ENCODE measurements around the gene TAS2R30.
"Not testable (repeated sequence)": the region's sequence is repeated elsewhere in the genome, so short reads cannot be mapped to it uniquely, and the experiment has no call there.

TAS2R30 gene

GRCh38 chr12:11150832-11151231, 16.4 kb upstream of the TAS2R30 start:
- H3K9me3 Mint-ChIP-seq: peaks cover 21% of the 10 kb centered on the region
- H3K4me1 Mint-ChIP-seq (ENCODE audit: low read depth): peaks cover 5% of the 10 kb centered on the region

GRCh38 chr12:11147420-11147819, 13.0 kb upstream of the TAS2R30 start:
- Mint-ChIP-seq H3K36me3 (ENCODE audit: low read depth) (peaks cover 20% of the 10 kb centered on the region), H3K27ac (no peak overlapping the region), H3K4me1 (ENCODE audit: low read depth) (peaks cover 6% of the 10 kb centered on the region), H3K27me3 (ENCODE audit: low read depth) (no peaks in the 10 kb centered on the region), H3K9me3 (peaks cover 23% of the 10 kb centered on the region), H3K4me3 (no peak overlapping the region)

More at GRCh38 chr12:11150832-11151231, 16.4 kb upstream of the TAS2R30 start:
- Mint-ChIP-seq H3K36me3 (ENCODE audit: low read depth) (peaks cover 27% of the 10 kb centered on the region), H3K27ac (no peak overlapping the region), H3K4me3 (no peak overlapping the region), H3K27me3 (ENCODE audit: low read depth) (no peaks in the 10 kb centered on the region)

- Mint-ChIP-seq H3K9me3 (peaks cover 11% of the 10 kb centered on the region), H3K27ac (no peak overlapping the region), H3K4me3 (no peak overlapping the region), H3K4me1 (ENCODE audit: low read depth) (peaks cover 4% of the 10 kb centered on the region), H3K36me3 (ENCODE audit: low read depth) (peaks cover 15% of the 10 kb centered on the region), H3K27me3 (ENCODE audit: low read depth) (no peaks in the 10 kb centered on the region)
Observed at GRCh38 chr12:11144297-11144696, 9.9 kb upstream of the TAS2R30 start.

GRCh38 chr12:11143352-11143751, 8.9 kb upstream of the TAS2R30 start:
- H3K9me3 Mint-ChIP-seq: peaks cover 8% of the 10 kb centered on the region
- peaks cover 12% of the 10 kb centered on the region for H3K36me3 Mint-ChIP-seq (ENCODE audit: low read depth)
- no peak overlapping the region for H3K4me3 Mint-ChIP-seq
- peaks cover 2% of the 10 kb centered on the region for H3K4me1 Mint-ChIP-seq (ENCODE audit: low read depth)
- H3K27me3 Mint-ChIP-seq (ENCODE audit: low read depth): no peaks in the 10 kb centered on the region
- H3K27ac Mint-ChIP-seq: no peak overlapping the region

GRCh38 chr12:11136075-11136474, 1.6 kb upstream of the TAS2R30 start:
- Mint-ChIP-seq H3K27ac (no peak overlapping the region), H3K4me1 (ENCODE audit: low read depth) (peaks cover 12% of the 10 kb centered on the region), H3K4me3 (no peak overlapping the region), H3K9me3 (no peaks in the 10 kb centered on the region), H3K27me3 (ENCODE audit: low read depth) (no peaks in the 10 kb centered on the region), H3K36me3 (ENCODE audit: low read depth) (peaks cover 8% of the 10 kb centered on the region)

- Mint-ChIP-seq H3K27me3 (ENCODE audit: low read depth) (no peaks in the 10 kb centered on the region), H3K9me3 (no peaks in the 10 kb centered on the region), H3K4me1 (ENCODE audit: low read depth) (peaks cover 12% of the 10 kb centered on the region), H3K36me3 (ENCODE audit: low read depth) (peaks cover 11% of the 10 kb centered on the region), H3K27ac (no peak overlapping the region), H3K4me3 (no peak overlapping the region)
Observed at GRCh38 chr12:11133816-11134215, 628 bp downstream of the TAS2R30 start.

GRCh38 chr12:11133162-11133561, 1.3 kb downstream of the TAS2R30 start:
- Mint-ChIP-seq H3K4me1 (ENCODE audit: low read depth) (peaks cover 12% of the 10 kb centered on the region), H3K27me3 (ENCODE audit: low read depth) (no peaks in the 10 kb centered on the region), H3K36me3 (ENCODE audit: low read depth) (peaks cover 15% of the 10 kb centered on the region), H3K9me3 (no peaks in the 10 kb centered on the region), H3K27ac (no peak overlapping the region), H3K4me3 (no peak overlapping the region)

GRCh38 chr12:11130999-11131398, 3.4 kb downstream of the TAS2R30 start:
- H3K4me3 Mint-ChIP-seq: no peak overlapping the region
- peaks cover 7% of the 10 kb centered on the region for H3K4me1 Mint-ChIP-seq (ENCODE audit: low read depth)
- no peaks in the 10 kb centered on the region for H3K27me3 Mint-ChIP-seq (ENCODE audit: low read depth)
- H3K27ac Mint-ChIP-seq: no peak overlapping the region
- H3K9me3 Mint-ChIP-seq: peaks cover 11% of the 10 kb centered on the region
- H3K36me3 Mint-ChIP-seq (ENCODE audit: low read depth): peaks cover 18% of the 10 kb centered on the region

GRCh38 chr12:11130382-11130781, 4.1 kb downstream of the TAS2R30 start:
- Mint-ChIP-seq H3K4me3 (no peak overlapping the region), H3K27me3 (ENCODE audit: low read depth) (no peaks in the 10 kb centered on the region), H3K36me3 (ENCODE audit: low read depth) (peaks cover 18% of the 10 kb centered on the region), H3K4me1 (ENCODE audit: low read depth) (peaks cover 6% of the 10 kb centered on the region), H3K27ac (no peak overlapping the region), H3K9me3 (peaks cover 12% of the 10 kb centered on the region)

GRCh38 chr12:11114130-11114529, 20.3 kb downstream of the TAS2R30 start:
- Mint-ChIP-seq H3K4me1 (ENCODE audit: low read depth) (peaks cover 20% of the 10 kb centered on the region), H3K9me3 (peaks cover 62% of the 10 kb centered on the region), H3K36me3 (ENCODE audit: low read depth) (peaks cover 69% of the 10 kb centered on the region)
- H3K27ac Mint-ChIP-seq; H3K4me3 Mint-ChIP-seq; H3K27me3 Mint-ChIP-seq (ENCODE audit: low read depth): not testable (repeated sequence)

GRCh38 chr12:11111213-11111612, 23.2 kb downstream of the TAS2R30 start:
- Mint-ChIP-seq H3K9me3 (peaks cover 65% of the 10 kb centered on the region), H3K36me3 (ENCODE audit: low read depth) (peaks cover 70% of the 10 kb centered on the region), H3K4me1 (ENCODE audit: low read depth) (peaks cover 25% of the 10 kb centered on the region)
- H3K27ac Mint-ChIP-seq; H3K4me3 Mint-ChIP-seq; H3K27me3 Mint-ChIP-seq (ENCODE audit: low read depth): not testable (repeated sequence)

- Mint-ChIP-seq H3K9me3 (peaks cover 63% of the 10 kb centered on the region), H3K27ac (no peak overlapping the region), H3K4me3 (no peak overlapping the region), H3K27me3 (ENCODE audit: low read depth) (no peaks in the 10 kb centered on the region), H3K4me1 (ENCODE audit: low read depth) (peaks cover 25% of the 10 kb centered on the region), H3K36me3 (ENCODE audit: low read depth) (peaks cover 69% of the 10 kb centered on the region)
Observed at GRCh38 chr12:11108862-11109261, 25.6 kb downstream of the TAS2R30 start.

GRCh38 chr12:11107719-11108118, 26.7 kb downstream of the TAS2R30 start:
- Mint-ChIP-seq H3K4me3 (no peak overlapping the region), H3K27ac (no peak overlapping the region), H3K36me3 (ENCODE audit: low read depth) (peaks cover 65% of the 10 kb centered on the region), H3K4me1 (ENCODE audit: low read depth) (peaks cover 21% of the 10 kb centered on the region), H3K27me3 (ENCODE audit: low read depth) (no peaks in the 10 kb centered on the region), H3K9me3 (peaks cover 57% of the 10 kb centered on the region)

GRCh38 chr12:11106288-11106687, 28.2 kb downstream of the TAS2R30 start:
- no peaks in the 10 kb centered on the region for H3K27me3 Mint-ChIP-seq (ENCODE audit: low read depth)
- peaks cover 19% of the 10 kb centered on the region for H3K4me1 Mint-ChIP-seq (ENCODE audit: low read depth)
- peaks cover 47% of the 10 kb centered on the region for H3K9me3 Mint-ChIP-seq
- H3K4me3 Mint-ChIP-seq: no peak overlapping the region
- H3K36me3 Mint-ChIP-seq (ENCODE audit: low read depth): peaks cover 53% of the 10 kb centered on the region
- no peak overlapping the region for H3K27ac Mint-ChIP-seq

- H3K36me3 Mint-ChIP-seq (ENCODE audit: low read depth): peaks cover 47% of the 10 kb centered on the region
- no peak overlapping the region for H3K27ac Mint-ChIP-seq
- peaks cover 16% of the 10 kb centered on the region for H3K4me1 Mint-ChIP-seq (ENCODE audit: low read depth)
Observed at GRCh38 chr12:11105546-11105945, 28.9 kb downstream of the TAS2R30 start.

GRCh38 chr12:11094910-11095309, 39.5 kb downstream of the TAS2R30 start:
- not testable (repeated sequence) for H3K4me3 Mint-ChIP-seq; H3K27ac Mint-ChIP-seq; H3K27me3 Mint-ChIP-seq (ENCODE audit: low read depth); H3K9me3 Mint-ChIP-seq; H3K4me1 Mint-ChIP-seq (ENCODE audit: low read depth)
- H3K36me3 Mint-ChIP-seq (ENCODE audit: low read depth): peaks cover 12% of the 10 kb centered on the region

More at GRCh38 chr12:11105546-11105945, 28.9 kb downstream of the TAS2R30 start:
- no peak overlapping the region for H3K4me3 Mint-ChIP-seq
- peaks cover 40% of the 10 kb centered on the region for H3K9me3 Mint-ChIP-seq
- no peaks in the 10 kb centered on the region for H3K27me3 Mint-ChIP-seq (ENCODE audit: low read depth)

Data from T-helper 1 cell treated with Interleukin-12 subunit alpha and Interleukin-12 subunit beta and Interleukin-4 antibody, amounts not matched to agents 30 μg/mL and 1 μg/mL, for 36 hours (primary cell).